Pancreas (tissue), 10 donors: Measurements from ENCODE around the gene CD36. TPM values are rescaled to one million over a fixed set of nuclear protein-coding genes. Genes with fewer than 3 reads are reported as not detected.

Source experiments
- ATAC-seq, 4 donors: fragments of 200-7000 bp; cut with Tn5 transposase; one replicate each; pipeline versions ENCODE4 v1.8.0 to v1.9.1; 2020; ENCODE audit warnings: mild to moderate bottlenecking in 4 of 4, moderate library complexity in 4 of 4
- DNase-seq, 6 donors: peaks; one replicate each; pipeline ENCODE4 v3.0.0-alpha.2; 2020
- FAIRE-seq: peaks from 2 replicates; lab custom pipeline; 2012; peaks lifted over from hg19 to GRCh38; lab: Jason Lieb, UNC
- H3K27ac ChIP-seq, 4 donors: fragments of 200-600 bp; sonication (generic); 1 replicate in 3 of 4; 2 replicates in 1 of 4; pipeline versions ENCODE4 v1.5.0 to v1.8.0; 2020
- H3K27me3 ChIP-seq, 4 donors: fragments of 200-600 bp; one replicate each; pipeline ENCODE4 v1.8.0; 2021
- H3K36me3 ChIP-seq, 3 donors: fragments of 200-600 bp; sonication (generic) in 1 of 3; one replicate each; pipeline versions ENCODE4 v1.5.0 to v1.8.0; 2020 to 2021
- H3K4me1 ChIP-seq, 3 donors: fragments of 200-600 bp; one replicate each; pipeline ENCODE4 v1.8.0; 2021
- H3K4me3 ChIP-seq, 4 donors: fragments of 200-600 bp; sonication (generic) in 2 of 4; one replicate each; pipeline versions ENCODE4 v1.5.0 to v1.8.0; 2020 to 2021
- H3K9me3 ChIP-seq, 4 donors: fragments of 200-600 bp; one replicate each; pipeline ENCODE4 v1.8.0; 2021
- CTCF ChIP-seq, 4 donors: fragments of 200-600 bp; sonication (generic) in 3 of 4; IDR thresholded peaks; one replicate each; pipeline versions ENCODE4 v1.5.0 to v1.8.0; 2021; ENCODE audit warnings: antibody characterized with exemption in 4 of 4
- WGBS, 2 donors: extraction: QIAGEN DNeasy Blood & Tissue Kit; methylation state at CpG; one replicate each; pipeline ENCODE4 v1.1.7; 2013; 5-methylcytosine and 5-hydroxymethylcytosine counted together
- intact Hi-C, 3 donors: fragments of 100-400 bp; cut with DNase I; formaldehyde crosslinking; loops; one replicate each; pipeline versions ENCODE4 v1.11.1 to v1.14.2; 2022
- polyA plus RNA-seq, 2 donors: library from polyadenylated mRNA; stranded (reverse); fragments of 200-250 nt; gene quantifications; one replicate each; pipeline ENCODE4 v1.2.3, GENCODE V29; 2013
- total RNA-seq, 6 donors: library from RNA; stranded (reverse); fragmentation: NEBNext Ultra II Directional in 4 of 6; extraction: Animal tissue kit (Norgen Biotek cat#: 25700) in 4 of 6; gene quantifications; one replicate each; pipeline versions ENCODE4 v1.2.1 to v1.2.4, GENCODE V29; 2021 to 2023
- donor health status: healthy with polysubstance abuse.
- donor health status: DM: no; HTN: no; CAD: no; lungs with moderate emphysema.
- donor health status: DM: no; HTN: no; CAD: no.
- donor health status: control.
- donor health status: control.
- donor health status: Bipolar disorder and iron deficiency.
- donor health status: DM: yes; HTN: yes; CAD: no.
- donor health status: DM: no; HTN: no; CAD: no.
- donor health status: DM: no; HTN: no; CAD: no.
- donor health status: DM: yes; HTN: yes; CAD: no.

CD36 gene
- total and polyA plus RNA-seq, 8 donors, result 9.8 to 25.0 (median 16.3) TPM

DNA sequence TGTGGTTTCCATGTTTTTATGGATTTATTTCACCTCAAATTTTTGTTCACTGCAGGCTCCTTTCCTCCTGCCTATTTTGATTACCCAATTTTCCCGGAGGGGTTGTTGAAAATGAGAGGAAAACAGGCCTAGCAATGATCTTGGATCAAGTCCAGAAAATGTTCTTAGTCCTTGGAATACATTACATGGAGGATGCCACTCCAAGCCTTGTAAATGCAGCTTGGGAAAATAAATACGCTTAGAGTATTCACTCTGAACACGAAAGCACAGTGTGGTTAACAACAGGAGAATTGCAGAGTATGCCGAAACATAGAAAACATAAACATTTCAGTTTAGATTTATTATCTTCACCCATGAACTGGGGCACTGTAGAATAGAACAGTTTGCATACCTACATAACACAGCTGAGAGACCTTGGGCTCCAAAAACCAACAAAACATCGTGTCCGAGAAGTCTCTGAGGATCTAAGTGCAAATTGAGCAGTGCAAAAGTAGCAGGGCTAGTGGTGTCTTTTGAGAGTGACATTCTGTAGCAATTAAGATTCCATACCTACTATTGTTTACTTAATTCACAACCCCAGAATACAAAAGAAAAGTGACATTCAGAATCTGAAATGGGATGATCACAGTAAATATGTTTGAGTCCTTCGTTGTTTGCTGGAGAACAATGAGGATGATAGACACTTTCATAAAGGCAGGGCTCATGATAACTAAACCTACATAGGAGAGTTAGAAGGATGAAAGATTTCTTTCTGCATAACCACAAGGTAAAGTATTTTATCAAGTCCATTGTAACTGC, 7.6 kb upstream of the CD36 start:
- no peak overlapping the region for H3K27ac ChIP-seq
- no peaks in the 10 kb centered on the region for H3K27me3 ChIP-seq
- no peak for DNase-seq
- intact Hi-C loops, result no loop called here
- TF ChIP-seq CTCF (IDR thresholded peaks at IDR 0.05), result no peak
- no peak for ATAC-seq
- H3K4me1 ChIP-seq, result peaks cover 0 to 5% (median 0%) of the 10 kb centered on the region in 3 donors
- no peaks in the 10 kb centered on the region for H3K36me3 ChIP-seq
- no peak overlapping the region for H3K4me3 ChIP-seq
- no peak for FAIRE-seq
- WGBS, 2 donors, result 55 to 57% methylated on average over 7 of the region's 7 CpGs
- no peaks in the 10 kb centered on the region for H3K9me3 ChIP-seq

DNA sequence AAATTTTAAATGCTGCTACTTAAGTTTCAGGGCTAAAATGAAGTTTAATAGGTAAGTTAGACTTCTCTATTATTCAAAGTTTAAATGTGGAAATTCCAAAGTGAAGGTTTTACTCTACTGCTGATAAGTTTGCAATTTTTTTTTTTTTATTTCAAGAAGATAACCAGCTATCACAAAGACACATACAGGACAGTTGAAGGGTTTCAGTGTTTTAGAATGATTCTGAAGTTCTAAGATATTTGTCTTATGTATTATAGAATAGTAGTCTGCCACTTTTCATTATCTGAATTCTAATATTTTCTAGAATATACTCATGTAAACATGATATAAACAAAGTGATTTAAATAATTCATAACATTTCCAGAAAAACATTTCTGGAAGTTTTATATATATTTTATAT, 7.0 kb upstream of the CD36 start:
- Histone ChIP-seq H3K36me3 (no peaks in the 10 kb centered on the region), H3K4me1 (peaks cover 0 to 5% (median 0%) of the 10 kb centered on the region in 3 donors), H3K9me3 (no peaks in the 10 kb centered on the region), H3K27me3 (no peaks in the 10 kb centered on the region), H3K4me3 (no peak overlapping the region), H3K27ac (no peak overlapping the region)
- no peak for DNase-seq
- ATAC-seq, result no peak
- intact Hi-C loops, result no loop called here
- FAIRE-seq, result peak; percentile 65
- no peak for TF ChIP-seq CTCF (IDR thresholded peaks at IDR 0.05)

DNA sequence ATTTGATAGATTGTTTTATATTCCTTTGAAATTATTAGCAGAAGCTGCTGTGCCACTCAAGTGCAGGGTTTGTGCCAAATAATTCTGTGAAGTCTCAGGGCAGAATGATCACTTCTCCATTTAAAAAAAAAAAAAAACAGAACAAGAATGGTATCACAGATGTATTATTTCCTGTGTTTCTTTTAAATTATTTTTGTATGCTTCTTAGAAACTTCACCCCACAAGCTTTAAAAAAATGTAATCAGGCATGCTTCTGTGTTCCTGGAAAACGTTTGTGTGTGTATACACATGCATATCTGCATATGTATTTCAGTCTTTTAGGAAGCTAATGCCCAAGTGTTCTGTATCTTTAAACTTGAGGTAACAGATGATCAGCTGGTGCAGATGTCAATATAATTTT, 6.3 kb upstream of the CD36 start:
- H3K4me1 ChIP-seq, result peaks cover 0 to 5% (median 0%) of the 10 kb centered on the region in 3 donors
- no peaks in the 10 kb centered on the region for H3K9me3 ChIP-seq
- H3K4me3 ChIP-seq, result no peak overlapping the region
- WGBS, 2 donors, result 24 to 35% methylated on average over 1 of the region's 1 CpG
- no peaks in the 10 kb centered on the region for H3K27me3 ChIP-seq
- no peaks in the 10 kb centered on the region for H3K36me3 ChIP-seq
- ATAC-seq (no peak), FAIRE-seq (no peak), DNase-seq (no peak)
- TF ChIP-seq CTCF (IDR thresholded peaks at IDR 0.05), result no peak
- intact Hi-C loops, result no loop called here
- no peak overlapping the region for H3K27ac ChIP-seq

DNA sequence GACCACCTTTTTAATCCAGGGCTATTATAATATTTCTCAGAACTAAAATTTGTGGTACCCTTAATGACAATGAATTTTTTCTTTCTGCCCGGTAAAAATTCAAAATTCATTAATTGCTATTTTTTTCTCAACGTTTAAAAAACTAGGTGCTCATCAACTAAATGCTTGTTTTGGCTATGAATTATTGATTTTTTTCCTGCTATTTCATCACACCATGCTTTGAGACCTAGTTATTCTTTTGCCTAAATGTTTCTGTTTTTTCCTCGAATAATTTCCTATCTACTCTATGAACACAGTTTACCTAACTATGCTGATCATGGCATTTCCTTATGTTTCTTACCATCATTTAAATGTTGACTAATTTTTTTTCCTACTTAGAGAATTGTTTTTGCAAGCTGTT, 5.6 kb upstream of the CD36 start:
- no peak for ATAC-seq
- no peak for DNase-seq
- H3K27me3 ChIP-seq, result no peaks in the 10 kb centered on the region
- 14 to 35% methylated on average over 3 of the region's 3 CpGs for WGBS, 2 donors
- no peak for TF ChIP-seq CTCF (IDR thresholded peaks at IDR 0.05)
- no peak overlapping the region for H3K4me3 ChIP-seq
- no peak for FAIRE-seq
- H3K9me3 ChIP-seq, result no peaks in the 10 kb centered on the region
- H3K4me1 ChIP-seq, result peaks cover 0 to 5% (median 0%) of the 10 kb centered on the region in 3 donors
- no peaks in the 10 kb centered on the region for H3K36me3 ChIP-seq
- intact Hi-C loops, result no loop called here
- H3K27ac ChIP-seq, result no peak overlapping the region

DNA sequence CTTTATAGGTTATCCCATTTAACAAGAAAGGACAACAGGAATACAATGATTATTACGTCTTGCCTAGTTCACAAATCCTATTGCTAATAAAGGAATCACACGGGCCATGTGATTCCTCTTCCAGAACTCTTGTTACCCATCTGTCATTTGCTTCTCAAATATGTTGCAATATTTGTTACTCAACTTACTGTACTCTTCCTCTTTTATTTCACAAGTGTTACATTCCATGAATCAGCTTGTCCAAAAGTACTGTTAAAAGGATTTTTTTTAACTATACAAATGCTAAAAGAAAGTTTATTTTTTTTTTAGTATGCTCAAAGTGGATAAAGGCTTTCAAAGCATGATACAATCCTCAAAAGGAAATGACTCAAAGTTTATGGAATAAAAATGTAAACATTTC, 3.9 kb upstream of the CD36 start:
- TF ChIP-seq CTCF (IDR thresholded peaks at IDR 0.05), result no peak
- no peak for FAIRE-seq
- Histone ChIP-seq H3K27ac (no peak overlapping the region), H3K27me3 (no peaks in the 10 kb centered on the region), H3K4me3 (no peak overlapping the region), H3K36me3 (no peaks in the 10 kb centered on the region), H3K9me3 (no peaks in the 10 kb centered on the region), H3K4me1 (peaks cover 0 to 5% (median 0%) of the 10 kb centered on the region in 3 donors)
- 67 to 75% methylated on average over 2 of the region's 2 CpGs for WGBS, 2 donors
- intact Hi-C loops, result no loop called here
- no peak for DNase-seq
- ATAC-seq, result peak in 2 of 4 donors; percentile 28 to 65
